SK-N-SH (cell line): ENCODE results near the gene NRTN.

Experiments
- FOXJ3 ChIP-seq: sonication (generic); formaldehyde crosslinking; IDR thresholded peaks from 2 replicates; pipeline ENCODE4 v1.5.1; 2020; ENCODE audit warnings: mild to moderate bottlenecking, missing genetic modification reagents
- JUND ChIP-seq: IDR thresholded peaks from 2 replicates; pipeline ENCODE4 v1.4.0; 2012
- NFIC ChIP-seq: IDR thresholded peaks from 2 replicates; pipeline ENCODE4 v1.4.0; 2012; ENCODE audit warnings: borderline replicate concordance
- NRF1 ChIP-seq: IDR thresholded peaks from 2 replicates; pipeline ENCODE4 v1.6.1; 2012; ENCODE audit warnings: low read depth, mild to moderate bottlenecking, low read length
- TF ChIP-seq, protein P1 (sequence below): fragments of 200-600 bp; sonication (generic); IDR thresholded peaks from 2 replicates; pipeline ENCODE4 v1.6.1; 2017; ENCODE audit warnings: antibody characterized with exemption, mild to moderate bottlenecking, moderate library complexity

DNA sequence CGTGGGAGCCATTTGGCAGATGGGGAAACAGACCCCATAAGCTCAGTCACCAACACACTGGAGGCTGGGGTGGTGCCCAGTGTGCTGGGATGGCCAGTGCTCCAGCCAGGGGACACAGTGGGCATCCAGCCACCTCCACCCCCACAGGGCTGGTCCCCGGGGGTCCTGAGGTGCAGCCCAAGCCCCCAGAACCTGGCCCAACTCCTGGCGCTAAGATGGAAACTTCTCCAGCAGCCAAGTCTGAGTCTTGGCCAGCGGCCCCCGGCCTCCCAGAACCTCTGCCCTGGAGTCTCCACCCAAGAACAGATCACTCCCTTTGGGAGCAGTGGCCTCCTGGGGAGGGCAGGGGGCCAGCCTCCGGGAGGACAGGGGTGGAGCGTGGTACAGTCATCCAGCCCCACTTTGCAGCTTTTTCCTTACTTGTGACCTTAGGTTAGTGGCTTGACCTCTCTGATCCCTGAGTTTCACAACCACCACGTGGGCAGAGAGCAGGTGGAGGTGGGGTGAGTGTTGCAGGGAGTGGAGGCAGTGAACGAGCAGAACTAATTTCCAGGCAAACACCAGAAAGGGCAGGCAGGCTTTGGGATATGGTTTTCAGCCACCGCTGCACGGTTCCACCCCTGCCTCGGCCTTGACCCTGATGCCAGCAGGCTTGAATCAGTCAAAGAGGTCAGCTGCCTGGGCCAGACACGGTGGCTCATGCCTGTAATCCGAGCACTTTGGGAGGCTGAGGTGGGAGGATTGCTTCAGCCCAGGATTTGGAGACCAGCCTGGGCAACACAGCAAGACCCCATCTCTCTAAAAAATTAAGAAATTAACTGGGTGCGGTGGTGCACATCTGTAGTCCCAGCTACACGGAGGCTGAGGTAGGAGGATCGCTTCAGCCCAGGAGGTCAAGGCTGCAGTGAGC lies 4.3 kb upstream of the NRTN start:
- TF ChIP-seq NFIC (no peak), FOXJ3 (CRISPR knock-in tag) (no peak), NRF1 (no peak), JUND (no peak)
- TF ChIP-seq, protein P1, sequence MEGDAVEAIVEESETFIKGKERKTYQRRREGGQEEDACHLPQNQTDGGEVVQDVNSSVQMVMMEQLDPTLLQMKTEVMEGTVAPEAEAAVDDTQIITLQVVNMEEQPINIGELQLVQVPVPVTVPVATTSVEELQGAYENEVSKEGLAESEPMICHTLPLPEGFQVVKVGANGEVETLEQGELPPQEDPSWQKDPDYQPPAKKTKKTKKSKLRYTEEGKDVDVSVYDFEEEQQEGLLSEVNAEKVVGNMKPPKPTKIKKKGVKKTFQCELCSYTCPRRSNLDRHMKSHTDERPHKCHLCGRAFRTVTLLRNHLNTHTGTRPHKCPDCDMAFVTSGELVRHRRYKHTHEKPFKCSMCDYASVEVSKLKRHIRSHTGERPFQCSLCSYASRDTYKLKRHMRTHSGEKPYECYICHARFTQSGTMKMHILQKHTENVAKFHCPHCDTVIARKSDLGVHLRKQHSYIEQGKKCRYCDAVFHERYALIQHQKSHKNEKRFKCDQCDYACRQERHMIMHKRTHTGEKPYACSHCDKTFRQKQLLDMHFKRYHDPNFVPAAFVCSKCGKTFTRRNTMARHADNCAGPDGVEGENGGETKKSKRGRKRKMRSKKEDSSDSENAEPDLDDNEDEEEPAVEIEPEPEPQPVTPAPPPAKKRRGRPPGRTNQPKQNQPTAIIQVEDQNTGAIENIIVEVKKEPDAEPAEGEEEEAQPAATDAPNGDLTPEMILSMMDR: no peak
